CD4-positive, alpha-beta T cell (primary cell): Measurements from ENCODE around the gene LHCGR. TPM values are rescaled to one million over a fixed set of nuclear protein-coding genes. Genes with fewer than 3 reads are reported as not detected.

Experiments
- ATAC-seq: fragments of 200-7000 bp; cut with Tn5 transposase; one replicate; pipeline ENCODE4 v1.10.0; 2022; ENCODE audit warnings: mild to moderate bottlenecking; ENCODE audit not compliant: poor library complexity
- CTCF ChIA-PET: fragments of 350-600 bp; sonication (Branson Sonifier 250); formaldehyde crosslinking; loops from one replicate; lab custom pipeline; 2021; ENCODE audit warnings: antibody characterized with exemption, inconsistent platforms; lab: Charles Lee
- POLR2A ChIA-PET: fragments of 350-600 bp; sonication (Branson Sonifier 250); formaldehyde crosslinking; loops from one replicate; lab custom pipeline; 2021; ENCODE audit warnings: antibody characterized with exemption, inconsistent platforms; lab: Charles Lee
- DNase-seq, 14 experiments: peaks; one replicate each; pipeline ENCODE4 v3.0.0-alpha.2; 2013 to 2020; ENCODE audit warnings: mixed read lengths in 2 of 14
- H3K27ac ChIP-seq, 2 donors: one replicate each; pipeline versions ENCODE4 v1.5.1 to v1.7.0; 2013; ENCODE audit warnings: low read length in 2 of 2, low read depth in 1 of 2, mild to moderate bottlenecking in 1 of 2
- H3K27me3 ChIP-seq, 2 experiments: 1 replicate in 1 of 2; 2 replicates in 1 of 2; pipeline versions ENCODE4 v1.6.1 to v1.7.0; 2013; ENCODE audit warnings: low read length in 2 of 2, control low read depth in 1 of 2, mild to moderate bottlenecking in 1 of 2, moderate library complexity in 1 of 2; ENCODE audit not compliant: insufficient read depth in 2 of 2, control insufficient read depth in 1 of 2
- H3K36me3 ChIP-seq: one replicate; pipeline ENCODE4 v1.6.1; 2013; ENCODE audit warnings: low read length, control low read depth; ENCODE audit not compliant: insufficient read depth
- H3K4me1 ChIP-seq: one replicate; pipeline ENCODE4 v1.6.1; 2013; ENCODE audit warnings: low read length, control low read depth; ENCODE audit not compliant: insufficient read depth
- H3K4me3 ChIP-seq: one replicate; pipeline ENCODE4 v1.5.1; 2013; ENCODE audit warnings: mild to moderate bottlenecking, low read length, moderate library complexity
- H3K9me3 ChIP-seq, 2 experiments: 1 replicate in 1 of 2; 2 replicates in 1 of 2; pipeline versions ENCODE4 v1.6.1 to v1.7.0; 2013; ENCODE audit warnings: low read length in 2 of 2, mild to moderate bottlenecking in 2 of 2, control low read depth in 1 of 2, moderate library complexity in 1 of 2; ENCODE audit not compliant: control insufficient read depth in 1 of 2, insufficient read depth in 1 of 2
- H3K27ac Mint-ChIP-seq: one replicate; pipeline ENCODE4 v1.8.0; 2020; ENCODE audit warnings: mixed read lengths
- H3K27me3 Mint-ChIP-seq: one replicate; pipeline ENCODE4 v1.8.0; 2021; ENCODE audit warnings: mixed read lengths
- H3K36me3 Mint-ChIP-seq: one replicate; pipeline ENCODE4 v1.8.0; 2021; ENCODE audit warnings: low read depth, mixed read lengths
- H3K4me1 Mint-ChIP-seq: one replicate; pipeline ENCODE4 v1.8.0; 2021; ENCODE audit warnings: low read depth, mixed read lengths
- H3K4me3 Mint-ChIP-seq: one replicate; pipeline ENCODE4 v1.8.0; 2020; ENCODE audit warnings: mild to moderate bottlenecking, mixed read lengths
- H3K9me3 Mint-ChIP-seq: one replicate; pipeline ENCODE4 v1.8.0; 2020; ENCODE audit warnings: mixed read lengths
- CTCF ChIP-seq: fragments of 200-600 bp; IDR thresholded peaks from one replicate; pipeline ENCODE4 v1.8.0; 2022; ENCODE audit warnings: antibody characterized with exemption, mild to moderate bottlenecking
- intact Hi-C, 2 experiments: fragments of 100-400 bp; cut with DNase I in 1 of 2; cut with micrococcal nuclease in 1 of 2; formaldehyde crosslinking; loops; one replicate each; pipeline versions ENCODE4 v1.15.1 to v1.9.0; 2023 to 2025; cut with DNase I, micrococcal nuclease
- total RNA-seq, 174 experiments: library from RNA in 2 of 174; stranded (reverse) in 2 of 174; gene quantifications; one replicate each; pipeline ENCODE4 v1.2.3 and lab custom pipeline; 2021 to 2026

Gene LHCGR
- total RNA-seq, 2 experiments from 2014 or later = not detected

- POLR2A ChIA-PET = no interaction called here
- Histone ChIP-seq H3K27me3 (no peaks in the 10 kb centered on the region), H3K27ac (no peak overlapping the region), H3K36me3 (no peaks in the 10 kb centered on the region), H3K9me3 (no peaks in the 10 kb centered on the region), H3K4me1 (no peaks in the 10 kb centered on the region), H3K4me3 (no peak overlapping the region)
- Mint-ChIP-seq H3K36me3 (no peaks in the 10 kb centered on the region), H3K4me1 (no peaks in the 10 kb centered on the region), H3K4me3 (no peak overlapping the region), H3K9me3 (no peaks in the 10 kb centered on the region), H3K27ac (no peak overlapping the region), H3K27me3 (no peaks in the 10 kb centered on the region)
- no peak for ATAC-seq
- CTCF ChIA-PET = no interaction called here
- intact Hi-C loops = no loop called here
- DNase-seq = no peak
- no peak for TF ChIP-seq CTCF
These were observed 104.2 kb downstream of the LHCGR start for GRCh38 chr2:48651158-48651790.

GRCh38 chr2:48638261-48638660 lies 117.3 kb downstream of the LHCGR start:
- Mint-ChIP-seq H3K36me3 (no peaks in the 10 kb centered on the region), H3K4me3 (no peak overlapping the region), H3K27ac (no peak overlapping the region), H3K27me3 (peaks cover 16% of the 10 kb centered on the region), H3K4me1 (no peaks in the 10 kb centered on the region), H3K9me3 (peaks cover 2% of the 10 kb centered on the region)
- H3K36me3 ChIP-seq = no peaks in the 10 kb centered on the region
- peaks cover 0 to 9% of the 10 kb centered on the region in 2 experiments for H3K9me3 ChIP-seq
- ChIA-PET CTCF (interaction anchor here (0.5 kb wide), 1 partner anchor 35 kb away, joined by 5 read pairs; no protein-coding TSS in a partner anchor), POLR2A (no interaction called here)
- no peak overlapping the region for H3K27ac ChIP-seq
- H3K27me3 ChIP-seq = no peaks in the 10 kb centered on the region
- intact Hi-C loops = no loop called here
- H3K4me1 ChIP-seq = no peaks in the 10 kb centered on the region
- H3K4me3 ChIP-seq = no peak overlapping the region
- no peak for DNase-seq
- TF ChIP-seq CTCF = no peak
- no peak for ATAC-seq

Other genes starting within 250 kb of the LHCGR start
- 1 to 10 TPM; 1.3 TPM for gene STON1, start 225.6 kb downstream of the LHCGR start, total RNA-seq
- gene GTF2A1L, start 137.9 kb downstream of the LHCGR start, total RNA-seq = not detected